ENCODE results near the gene SH2D7.

SH2D7 gene

DNA sequence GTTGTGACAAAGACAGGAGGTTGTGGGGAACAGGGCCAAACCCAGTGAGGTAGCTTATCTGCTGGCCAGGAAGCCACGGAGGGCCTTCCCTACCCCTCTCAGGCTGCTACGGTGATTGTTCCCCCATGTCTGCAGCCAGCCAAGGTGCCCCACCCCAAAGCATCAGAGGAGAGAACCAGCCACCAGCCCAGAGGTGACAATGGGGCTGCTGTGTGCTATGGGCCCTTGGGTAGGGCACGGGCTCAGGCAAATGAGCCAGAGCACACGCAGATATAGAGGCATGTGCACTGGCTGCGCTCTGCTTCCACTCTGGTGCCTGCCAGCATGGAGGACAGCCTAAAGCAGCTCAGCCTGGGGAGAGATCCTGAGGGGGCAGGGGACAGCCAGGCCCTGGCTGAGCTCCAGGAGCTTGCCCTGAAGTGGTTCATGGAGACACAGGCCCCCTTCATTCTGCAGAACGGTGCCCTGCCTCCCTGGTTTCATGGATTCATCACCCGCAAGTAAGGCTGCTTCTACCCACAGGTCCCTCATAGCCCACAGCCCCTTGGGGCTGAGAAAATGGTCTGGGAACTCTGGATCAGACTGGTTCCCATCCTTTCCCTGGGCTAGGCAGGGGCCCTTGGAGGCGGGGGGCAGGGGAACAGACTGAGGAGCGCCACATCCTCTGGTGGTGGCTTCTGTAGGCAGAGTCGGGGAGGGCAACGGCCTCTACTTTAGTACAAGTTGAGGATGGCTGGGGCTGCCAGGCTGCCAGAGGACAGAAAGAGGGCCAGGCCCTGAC lies at the start of gene SH2D7:
Gene SH2D7 (plus strand): TSS at position 301 of the 781 bp plus-strand sequence. CDS start 24 bp downstream, at position 325.
- DNase-seq = no peak

DNA sequence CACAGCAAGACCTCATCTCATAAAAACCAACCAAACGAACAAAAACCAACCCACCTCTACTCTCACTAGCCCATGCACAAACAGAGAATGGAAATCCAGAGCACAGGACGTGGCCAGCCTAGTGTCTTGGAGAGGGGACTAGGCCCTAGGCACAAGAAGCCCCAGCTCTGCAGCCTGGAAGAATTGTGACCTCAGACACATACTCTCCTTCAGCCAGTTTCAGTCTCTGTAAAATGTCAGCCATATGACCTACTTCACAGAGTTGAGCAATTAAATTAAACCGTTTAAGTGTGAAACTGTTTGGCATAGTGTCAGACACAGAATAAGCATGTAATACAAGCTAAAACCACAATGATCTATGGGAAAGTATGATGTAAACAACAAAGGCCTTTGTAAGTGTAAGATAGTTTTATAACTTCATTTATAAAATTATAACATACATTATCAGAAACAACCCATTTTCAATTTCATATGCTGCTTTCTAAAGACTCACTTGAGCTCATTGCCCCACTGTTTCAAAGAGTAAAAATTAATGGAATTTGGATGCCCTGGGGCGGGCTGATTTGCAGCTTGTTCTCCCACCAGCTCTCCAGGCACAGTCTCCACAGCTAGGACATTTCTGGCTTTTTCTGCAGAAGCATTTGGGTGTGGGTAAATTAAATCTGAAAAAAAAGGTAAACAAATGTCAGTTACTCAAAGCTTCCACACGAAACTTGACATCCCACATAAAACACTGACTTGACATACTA lies 47.8 kb upstream of the SH2D7 start:
- DNase-seq = no peak

DNA sequence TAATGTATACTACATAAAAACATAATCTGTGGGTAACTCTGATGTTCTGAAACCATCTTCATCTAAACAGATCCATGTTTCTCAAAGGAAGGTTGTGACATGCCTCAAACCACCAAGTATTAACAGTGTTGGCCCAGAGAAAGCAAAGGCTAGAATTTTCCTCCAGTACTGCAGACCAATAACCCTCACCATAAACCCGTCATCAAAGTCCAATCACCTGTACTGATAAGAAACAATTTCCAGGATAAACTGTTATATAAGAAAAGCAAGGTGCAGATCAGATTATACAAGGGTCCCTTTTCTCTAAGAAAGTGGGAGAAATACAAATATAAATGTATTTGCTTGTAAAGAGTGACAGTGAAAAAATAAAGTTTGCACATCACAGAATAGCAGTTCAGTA lies 47.2 kb upstream of the SH2D7 start:
- no peak for DNase-seq

DNA sequence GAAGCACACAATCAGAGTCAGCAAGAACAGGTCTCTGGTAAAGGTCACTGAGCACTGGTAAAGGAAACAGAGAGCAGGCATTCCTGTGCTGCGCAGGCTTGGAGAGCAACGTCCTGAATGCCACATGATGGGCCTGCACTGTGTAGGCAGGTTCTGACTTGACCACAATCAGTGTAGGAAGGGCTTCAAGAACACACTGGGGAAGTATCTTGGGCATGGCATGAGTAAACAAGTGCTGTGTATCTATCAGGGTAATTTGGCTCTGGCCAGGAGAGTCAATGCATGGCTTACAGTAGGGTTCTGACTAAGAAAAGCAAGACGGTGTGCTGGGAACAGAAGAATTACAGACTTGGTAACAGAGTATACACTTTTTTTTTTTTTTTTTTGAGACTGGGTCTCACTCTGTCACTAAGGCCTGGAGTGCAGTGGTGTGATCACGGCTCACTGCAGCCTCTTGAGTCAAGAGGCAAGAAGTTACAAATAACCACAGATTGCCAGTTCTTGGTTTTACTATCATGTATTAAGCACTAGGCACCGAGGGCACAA lies 45.5 kb upstream of the SH2D7 start:
- no peak for DNase-seq

DNA sequence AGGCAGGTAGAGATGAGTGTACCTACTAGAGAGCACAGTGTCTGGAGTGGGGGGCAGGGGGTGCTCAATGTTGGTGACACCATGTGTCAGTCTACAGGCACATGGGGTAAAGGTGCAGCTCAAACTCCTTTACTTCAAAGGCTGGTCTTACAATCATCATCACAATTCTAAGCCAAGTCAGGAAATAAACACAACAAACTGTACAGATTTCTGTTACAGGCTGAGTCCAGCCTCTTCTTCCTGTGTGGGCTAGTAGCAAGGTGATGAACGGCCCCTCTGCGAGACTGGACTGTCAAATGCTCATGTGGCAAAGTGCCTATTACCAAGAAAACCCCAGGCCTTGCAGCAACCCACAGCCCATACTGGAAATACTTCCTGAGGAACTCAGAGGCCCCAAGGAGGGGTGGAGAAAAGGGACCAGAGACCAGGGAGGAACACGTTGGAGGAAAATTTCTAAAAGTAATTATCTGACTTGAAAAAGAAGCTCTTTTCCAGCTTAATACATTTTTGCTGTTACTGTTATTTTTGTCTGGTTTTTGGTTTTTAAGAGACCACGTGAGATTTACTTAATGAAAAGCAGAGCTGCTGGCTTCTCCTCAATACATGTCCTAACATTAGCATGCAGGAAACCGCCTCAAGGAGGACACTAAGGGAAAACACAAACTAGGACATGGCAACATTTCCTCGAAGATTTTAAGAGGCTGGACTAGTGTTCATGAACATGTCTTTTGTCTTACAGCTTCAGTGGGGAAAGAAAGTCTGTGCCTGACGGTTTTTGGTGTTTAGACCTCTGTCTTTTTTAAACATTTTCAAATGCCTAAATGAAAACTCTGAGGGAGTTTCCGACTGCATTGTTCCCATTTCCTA lies 44.4 kb upstream of the SH2D7 start:
- DNase-seq = no peak

DNA sequence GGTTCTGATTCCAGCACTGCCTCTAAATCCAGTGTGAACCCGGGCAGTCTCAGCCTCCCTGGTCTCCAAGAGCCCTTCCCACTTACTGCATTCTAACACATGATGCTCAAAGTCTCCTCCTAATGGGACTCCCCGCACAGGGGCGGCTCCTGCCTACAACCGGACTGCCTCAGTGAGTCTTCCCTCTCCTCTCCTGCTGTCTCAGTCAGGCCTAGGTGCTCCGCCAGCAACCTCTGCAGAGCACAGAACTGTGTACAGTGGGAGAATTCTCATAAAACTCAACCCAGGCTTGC lies 43.8 kb upstream of the SH2D7 start:
- DNase-seq = no peak

DNA sequence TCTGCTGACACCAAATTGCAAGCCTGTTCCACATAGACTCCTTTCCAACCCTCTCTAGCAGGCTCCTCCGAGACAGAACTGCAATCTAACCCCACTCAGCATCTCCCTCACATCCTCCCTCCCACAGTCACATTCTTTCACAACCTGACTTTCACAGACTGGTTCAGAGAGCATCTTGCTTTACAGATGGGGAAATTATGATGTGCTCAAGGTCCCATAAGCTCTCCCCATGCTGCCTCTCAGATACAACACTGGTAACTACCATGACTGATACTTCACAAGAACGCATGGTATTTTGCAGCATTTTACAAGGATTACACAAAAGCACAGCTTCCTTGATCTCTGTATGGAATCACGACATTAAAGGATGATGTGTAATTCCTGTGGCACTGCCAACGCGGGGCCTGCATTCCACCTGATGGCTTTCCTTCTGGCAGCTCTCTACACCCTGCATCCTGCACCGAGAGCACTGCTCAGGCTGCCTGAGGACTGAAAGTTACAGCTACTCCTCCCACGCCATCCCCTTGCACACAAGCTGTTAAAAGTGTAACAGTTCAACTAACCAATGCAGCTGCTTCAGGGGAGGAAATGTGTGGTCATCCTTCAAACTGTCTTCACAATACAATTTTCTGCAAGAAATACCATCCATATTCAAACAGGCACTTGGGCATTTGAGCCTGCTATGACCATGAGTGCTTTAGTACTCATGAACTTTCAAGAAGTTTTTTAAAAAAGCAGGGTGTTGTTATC lies 42.5 kb upstream of the SH2D7 start:
- no peak for DNase-seq

DNA sequence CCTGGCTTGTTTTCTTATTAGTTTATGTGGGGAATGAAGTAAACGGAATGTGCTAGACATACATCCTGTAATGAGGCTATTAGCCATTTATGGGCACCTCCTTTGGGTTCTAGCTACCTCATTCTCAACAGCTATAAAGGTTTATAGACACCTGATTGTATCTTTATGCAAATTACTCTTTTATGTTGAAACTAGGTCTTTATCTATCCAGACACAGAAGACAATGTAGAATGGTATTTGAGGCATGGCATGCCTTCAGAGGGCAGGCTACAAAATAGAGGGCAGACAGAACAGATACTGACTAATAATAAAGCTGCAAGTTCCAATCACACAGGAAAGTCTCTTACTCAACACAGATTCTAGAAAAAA lies 41.9 kb upstream of the SH2D7 start:
- no peak for DNase-seq

DNA sequence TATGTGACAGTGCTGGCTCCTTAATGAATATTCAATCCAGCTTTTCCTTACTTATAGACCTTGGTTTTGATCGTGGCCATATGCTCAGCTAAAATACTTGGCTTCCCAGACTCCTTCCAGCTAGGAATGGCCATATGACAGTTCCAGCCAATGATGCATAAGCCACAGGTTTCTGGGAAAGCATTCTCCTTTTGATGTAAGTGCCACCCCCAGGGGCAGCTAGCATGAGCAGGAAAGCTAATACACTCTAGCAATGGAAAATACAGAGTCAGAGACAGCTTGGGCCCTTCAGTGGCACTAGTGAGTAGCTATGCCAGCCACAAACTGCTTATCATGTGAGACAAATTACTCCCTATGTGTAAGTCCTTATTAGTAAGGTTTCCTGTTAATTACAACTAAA lies 41.5 kb upstream of the SH2D7 start:
- no peak for DNase-seq

DNA sequence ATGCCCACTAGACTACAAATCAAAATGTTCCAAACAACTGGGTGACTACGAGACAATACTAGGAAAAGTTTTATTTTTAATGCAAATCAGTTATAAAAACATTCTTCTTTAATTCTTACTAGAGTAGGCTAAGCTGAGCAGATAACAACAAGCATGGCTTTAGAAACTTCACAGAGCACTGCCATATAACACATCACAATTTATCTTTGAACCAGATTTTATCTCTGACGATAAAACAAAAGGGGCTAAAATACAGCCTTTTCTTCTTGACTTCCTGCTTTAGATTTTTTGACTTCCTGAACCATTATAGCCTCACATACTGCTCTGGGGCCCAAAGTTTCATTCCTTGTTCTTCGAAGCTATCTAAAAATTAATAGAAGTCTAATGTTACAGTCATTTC lies 40.8 kb upstream of the SH2D7 start:
- DNase-seq = no peak

DNA sequence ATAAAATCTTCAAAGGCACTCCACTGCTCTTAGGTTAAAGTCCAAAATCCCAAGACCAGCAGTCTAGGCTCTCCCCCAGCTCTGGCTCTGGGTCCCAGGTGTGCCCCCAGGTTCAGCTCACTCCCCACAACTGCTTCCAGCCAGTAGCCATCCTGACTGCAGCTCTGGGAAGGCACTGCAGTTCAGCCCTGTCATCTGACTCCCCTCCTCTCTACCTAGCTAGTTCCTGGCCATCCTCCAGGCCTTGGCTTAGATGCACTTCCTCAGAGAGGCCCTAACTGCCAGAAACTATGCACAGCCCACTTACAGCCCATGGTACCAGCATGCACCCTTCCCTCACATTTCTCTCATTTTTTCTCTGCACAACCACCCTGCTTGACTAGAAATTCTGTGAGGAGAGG lies 40.4 kb upstream of the SH2D7 start:
- no peak for DNase-seq

DNA sequence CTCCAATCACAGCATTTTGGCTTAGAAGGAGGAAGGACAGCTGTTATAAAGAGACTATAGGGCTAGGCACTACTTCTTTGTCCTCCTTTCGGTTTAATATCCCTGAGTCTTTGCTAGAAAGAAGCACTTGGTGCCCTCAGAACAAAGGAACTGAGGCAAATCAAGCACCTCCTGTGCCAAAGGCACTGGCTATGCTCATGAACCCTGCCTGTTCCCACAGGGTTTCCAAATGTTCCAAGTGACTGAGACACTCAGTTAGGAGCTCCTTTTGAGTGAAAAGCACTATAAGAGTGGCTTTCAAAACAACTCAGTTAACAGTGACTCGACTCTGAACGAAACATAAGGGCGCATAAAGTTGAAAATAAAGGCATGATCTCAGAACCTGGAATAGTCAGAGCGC lies 39.8 kb upstream of the SH2D7 start:
- DNase-seq = no peak

DNA sequence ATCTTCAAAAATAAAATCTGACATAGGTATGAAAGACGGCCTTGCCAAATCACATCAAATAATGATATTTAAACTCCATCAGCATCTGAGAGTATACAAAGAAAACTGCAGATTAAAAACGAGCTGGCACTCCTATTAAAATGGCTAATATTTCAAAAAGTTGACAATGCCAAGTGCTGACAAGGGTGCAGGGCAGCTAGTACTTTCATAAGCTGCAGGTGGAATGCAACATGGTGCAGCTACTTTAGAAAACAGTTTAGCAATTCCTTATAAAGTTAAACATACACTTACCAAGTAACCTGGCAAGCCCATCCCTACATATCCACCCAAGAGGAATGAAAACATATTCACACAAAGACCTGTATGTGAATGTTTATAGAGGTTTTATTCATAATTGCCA lies 37.8 kb upstream of the SH2D7 start:
- no peak for DNase-seq

DNA sequence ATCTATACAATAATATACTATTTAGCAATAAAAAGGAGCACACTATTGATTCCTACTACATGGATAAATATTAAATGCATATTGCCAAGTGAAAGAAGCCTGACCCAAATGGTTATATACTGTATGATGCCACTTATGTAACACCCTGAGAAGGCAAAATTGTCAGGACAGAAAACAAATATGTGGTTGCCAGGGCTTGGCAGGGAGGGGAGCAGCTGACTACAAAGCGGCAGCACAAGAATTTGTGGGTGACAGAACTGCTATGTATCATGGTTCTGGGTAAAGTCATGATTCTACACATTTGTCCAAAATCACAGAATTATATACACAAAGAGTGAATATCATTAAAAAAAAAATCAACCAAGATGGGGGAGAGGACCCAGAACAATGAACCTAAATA lies 37.4 kb upstream of the SH2D7 start:
- DNase-seq = no peak

DNA sequence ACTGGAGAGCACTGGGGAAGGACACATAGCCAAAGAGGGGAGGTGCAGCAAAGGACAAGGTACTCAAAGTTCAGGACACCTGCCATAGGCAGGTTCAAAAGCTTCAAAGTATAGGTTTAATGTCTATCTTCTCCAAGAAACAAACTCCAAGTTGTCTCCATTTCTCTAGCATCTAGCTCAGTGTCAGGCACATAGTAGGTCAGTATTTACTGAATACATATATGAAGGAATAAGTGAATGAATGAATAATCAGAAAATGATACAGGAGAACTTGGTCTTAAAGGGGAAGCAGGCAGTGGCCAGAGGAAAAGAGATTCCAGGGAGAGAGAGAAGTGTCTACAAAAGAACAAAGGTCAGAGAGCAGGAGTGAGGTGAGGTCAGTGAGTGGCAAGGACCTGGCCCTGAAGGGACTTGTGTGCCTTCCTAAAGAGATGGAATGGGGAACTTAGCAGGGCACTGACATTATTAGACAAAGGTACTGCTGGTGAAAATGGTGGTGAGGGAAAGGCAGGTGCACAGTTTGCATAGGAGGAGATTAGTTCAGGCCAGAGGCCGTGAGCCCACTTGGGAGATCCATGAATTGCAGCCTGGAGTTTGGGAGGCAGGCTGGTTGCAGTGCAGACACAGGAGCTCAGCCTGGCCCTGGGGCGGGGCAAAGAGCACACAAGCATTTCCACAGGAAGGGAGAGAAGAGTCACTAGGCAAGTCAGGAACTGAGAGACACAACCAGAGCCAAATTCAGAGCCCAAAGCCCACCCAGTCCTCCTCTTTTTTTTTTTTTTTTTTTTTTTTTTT lies 36.2 kb upstream of the SH2D7 start:
- DNase-seq = no peak

DNA sequence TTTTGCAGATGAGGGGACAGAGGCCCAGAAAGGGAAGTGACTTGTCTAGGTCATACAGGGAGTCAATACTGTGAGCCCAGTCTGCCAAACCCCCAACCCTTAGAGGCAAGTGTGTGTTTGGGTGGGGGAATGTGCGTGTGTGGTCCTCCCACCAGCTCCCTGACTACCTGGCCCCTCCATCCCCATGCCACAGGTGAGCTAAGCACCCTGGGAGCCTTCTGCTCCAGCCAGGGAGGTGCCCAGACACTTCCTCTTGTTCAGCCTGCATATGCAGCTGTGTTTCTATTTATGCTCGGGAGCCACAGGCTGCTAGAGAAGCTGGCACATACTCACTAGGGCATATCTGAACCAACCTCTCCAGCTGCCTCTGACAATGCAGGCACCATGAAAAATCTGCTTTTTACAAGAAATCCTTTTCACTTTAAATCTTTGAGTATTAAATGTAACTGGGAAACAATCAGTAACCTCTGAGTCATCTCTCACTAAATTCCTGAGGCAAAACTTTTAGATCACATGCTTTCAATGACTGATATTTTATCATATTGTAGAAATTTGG lies 35.6 kb upstream of the SH2D7 start:
- no peak for DNase-seq

DNA sequence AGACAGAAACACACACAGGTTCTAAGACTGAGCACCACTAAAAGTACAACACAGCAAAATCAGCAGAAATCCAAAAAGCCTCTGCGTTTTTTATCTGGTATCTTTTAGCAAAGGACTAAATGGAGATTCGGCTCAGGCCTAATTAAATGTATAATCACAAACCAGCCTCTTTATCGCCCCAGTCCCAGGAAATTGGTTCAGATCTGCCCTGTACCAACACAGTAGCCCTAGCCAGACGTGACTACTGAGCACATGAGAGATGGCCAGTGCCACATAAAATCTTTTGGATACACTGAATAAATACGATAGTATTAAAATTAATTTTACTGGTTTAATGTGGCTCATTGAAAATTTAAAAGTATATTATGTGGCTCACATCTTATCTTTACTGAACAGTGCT lies 34.6 kb upstream of the SH2D7 start:
- DNase-seq = no peak

DNA sequence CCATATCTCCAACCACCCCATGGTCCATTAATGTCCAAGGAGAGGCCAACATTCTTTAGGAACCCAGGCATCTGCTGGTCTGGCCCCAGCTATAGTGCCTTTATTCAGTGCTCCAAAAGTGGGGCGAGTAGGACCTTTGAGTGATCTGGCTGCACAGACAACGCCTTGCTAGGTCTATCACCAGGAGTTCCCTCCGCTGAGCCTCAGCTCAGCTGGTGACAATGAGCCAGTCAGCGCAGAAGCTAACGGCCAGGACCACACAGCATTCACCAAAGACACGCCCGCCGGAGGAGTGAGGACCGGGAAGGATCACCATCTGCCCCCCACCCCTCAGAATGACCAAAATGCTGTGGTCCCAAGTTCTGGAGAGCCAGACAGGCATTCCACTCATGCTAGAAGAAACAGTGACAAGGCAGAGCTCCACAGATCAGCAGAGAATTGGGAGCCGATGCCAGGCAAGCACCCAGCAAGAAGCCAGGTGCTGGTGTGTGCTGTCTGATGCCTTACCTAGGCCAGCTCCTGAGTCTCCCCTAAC lies 33.9 kb upstream of the SH2D7 start:
- no peak for DNase-seq

DNA sequence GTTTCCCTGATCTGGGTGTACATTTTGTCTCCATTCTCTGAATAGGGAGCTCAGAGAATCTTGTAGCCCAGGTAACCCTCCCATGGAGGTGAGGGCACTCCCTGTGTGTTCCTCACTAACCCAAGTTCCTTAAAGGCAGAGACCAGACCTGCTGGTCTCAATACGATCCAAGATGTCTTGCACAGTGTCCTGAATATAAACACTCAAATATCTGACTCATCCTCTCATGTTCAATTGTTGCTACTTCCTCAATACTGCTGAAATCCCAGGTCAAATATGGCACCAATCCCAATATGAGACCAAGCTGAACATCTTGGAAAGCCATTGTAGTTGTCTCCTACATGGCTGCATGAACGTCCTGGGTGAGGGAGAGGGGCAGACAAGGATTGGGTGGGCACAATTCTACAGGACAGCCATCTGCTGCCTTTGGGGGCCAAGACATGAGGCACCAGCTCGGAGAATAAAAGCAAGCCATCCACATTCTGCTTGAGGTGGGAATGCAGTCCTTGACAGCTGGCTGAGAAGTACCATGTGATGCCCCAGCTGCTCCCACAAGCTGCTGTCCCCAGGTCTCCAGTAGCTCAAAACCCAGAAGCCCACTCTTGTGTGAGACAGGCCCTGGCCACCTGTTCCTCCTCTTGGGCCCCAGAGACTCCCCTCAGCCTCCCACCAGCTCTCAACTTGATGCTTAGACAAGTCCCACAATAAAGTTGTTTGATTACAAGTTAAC lies 33.1 kb upstream of the SH2D7 start:
- DNase-seq = no peak

DNA sequence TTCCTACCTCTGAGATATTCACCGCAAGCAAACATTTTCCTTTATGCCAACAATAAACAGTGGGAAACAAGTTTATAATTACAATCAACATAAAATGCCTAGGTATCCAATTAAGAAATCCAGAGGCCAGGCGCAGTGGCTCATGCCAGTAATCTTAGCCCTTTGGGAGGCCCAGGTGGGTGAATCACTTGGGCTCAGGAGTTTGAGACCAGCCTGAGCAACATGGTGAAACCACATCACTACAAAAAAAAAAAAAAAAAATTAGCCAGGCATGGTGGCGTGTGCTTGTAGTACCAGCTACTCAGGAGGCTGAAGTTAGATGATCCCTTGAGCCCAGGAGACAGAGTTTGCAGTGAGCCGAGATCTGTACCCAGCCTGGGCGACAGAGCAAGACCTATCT lies 32.1 kb upstream of the SH2D7 start:
- no peak for DNase-seq

DNA sequence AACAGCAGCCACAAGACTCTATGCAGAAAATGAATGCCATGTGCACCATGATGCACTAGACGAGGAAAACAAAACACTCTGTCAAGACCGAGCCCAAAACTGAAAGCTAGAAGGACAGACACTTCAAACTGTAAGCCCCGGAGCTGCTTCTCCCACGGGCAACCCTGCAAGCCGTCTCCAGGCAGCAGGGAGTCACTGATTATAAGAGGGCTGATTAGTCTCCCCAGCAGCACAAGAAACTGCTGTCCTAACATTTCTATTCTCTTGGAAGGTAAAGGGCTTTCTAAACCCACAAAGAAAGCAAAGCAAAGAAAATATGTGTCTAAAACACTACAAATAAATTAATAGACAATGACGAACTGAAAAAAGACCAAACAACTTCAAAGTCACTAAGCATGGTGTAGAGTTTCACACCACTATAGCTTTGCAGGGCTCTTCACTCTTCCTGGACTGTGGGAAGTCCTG lies 30.4 kb upstream of the SH2D7 start:
- DNase-seq = no peak
